Measurements from ENCODE around the gene TUBE1. TPM values are rescaled to one million over a fixed set of nuclear protein-coding genes. Genes with fewer than 3 reads are reported as not detected.

The TUBE1 gene
- total and polyA plus RNA-seq, 2 donors (not counting 3 experiments of a cell fraction or from before 2014, with no cell fraction given): 6.7 to 15.8 TPM

- TF ChIP-seq EZH2 (IDR thresholded peaks at IDR 0.05; ENCODE audit: borderline replicate concordance, low read depth, low read length, severe bottlenecking) (no peak), FOS (IDR thresholded peaks at IDR 0.05; ENCODE audit: borderline replicate concordance, insufficient read depth, low read length) (no peak), POLR2AphosphoS5 (IDR thresholded peaks at IDR 0.05; ENCODE audit: insufficient read depth, low read depth, low read length) (no peak), POLR2A (IDR thresholded peaks at IDR 0.05; ENCODE audit: low read depth, low read length) (no peak), GATA2 (IDR thresholded peaks at IDR 0.05; ENCODE audit: insufficient read depth, insufficient read length, low read depth, low read length) (no peak), JUN (IDR thresholded peaks at IDR 0.05; ENCODE audit: borderline replicate concordance, insufficient read depth, insufficient read length, low read depth) (no peak), MYC (IDR thresholded peaks at IDR 0.05; ENCODE audit: low read depth, low read length) (no peak)
- TF ChIP-seq, protein P1, sequence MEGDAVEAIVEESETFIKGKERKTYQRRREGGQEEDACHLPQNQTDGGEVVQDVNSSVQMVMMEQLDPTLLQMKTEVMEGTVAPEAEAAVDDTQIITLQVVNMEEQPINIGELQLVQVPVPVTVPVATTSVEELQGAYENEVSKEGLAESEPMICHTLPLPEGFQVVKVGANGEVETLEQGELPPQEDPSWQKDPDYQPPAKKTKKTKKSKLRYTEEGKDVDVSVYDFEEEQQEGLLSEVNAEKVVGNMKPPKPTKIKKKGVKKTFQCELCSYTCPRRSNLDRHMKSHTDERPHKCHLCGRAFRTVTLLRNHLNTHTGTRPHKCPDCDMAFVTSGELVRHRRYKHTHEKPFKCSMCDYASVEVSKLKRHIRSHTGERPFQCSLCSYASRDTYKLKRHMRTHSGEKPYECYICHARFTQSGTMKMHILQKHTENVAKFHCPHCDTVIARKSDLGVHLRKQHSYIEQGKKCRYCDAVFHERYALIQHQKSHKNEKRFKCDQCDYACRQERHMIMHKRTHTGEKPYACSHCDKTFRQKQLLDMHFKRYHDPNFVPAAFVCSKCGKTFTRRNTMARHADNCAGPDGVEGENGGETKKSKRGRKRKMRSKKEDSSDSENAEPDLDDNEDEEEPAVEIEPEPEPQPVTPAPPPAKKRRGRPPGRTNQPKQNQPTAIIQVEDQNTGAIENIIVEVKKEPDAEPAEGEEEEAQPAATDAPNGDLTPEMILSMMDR (IDR thresholded peaks at IDR 0.05; ENCODE audit: extremely low read depth in 1 of 2, insufficient read depth in 1 of 2, low read depth in 1 of 2, low read length in 2 of 2): no peak
- TF ChIP-seq, protein P2, sequence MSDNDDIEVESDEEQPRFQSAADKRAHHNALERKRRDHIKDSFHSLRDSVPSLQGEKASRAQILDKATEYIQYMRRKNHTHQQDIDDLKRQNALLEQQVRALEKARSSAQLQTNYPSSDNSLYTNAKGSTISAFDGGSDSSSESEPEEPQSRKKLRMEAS (IDR thresholded peaks at IDR 0.05; ENCODE audit: insufficient read depth, insufficient read length): no peak
- Histone ChIP-seq H3K36me3 (ENCODE audit: control insufficient read depth in 2 of 2, extremely low read depth in 1 of 2, insufficient read depth in 2 of 2, low read length in 2 of 2) (no peaks in the 10 kb centered on the region), H3K79me2 (ENCODE audit: control insufficient read depth, insufficient read depth, low read length) (no peaks in the 10 kb centered on the region), H3K9me1 (replicated peaks; ENCODE audit: control insufficient read depth, extremely low read depth, insufficient read depth, low read length) (no peaks in the 10 kb centered on the region), H3K9ac (replicated peaks; ENCODE audit: extremely low read depth, insufficient read depth, low read length) (no peak overlapping the region), H3K27ac (ENCODE audit: insufficient read depth, low read depth, low read length) (no peak overlapping the region), H3K27me3 (ENCODE audit: control insufficient read depth in 2 of 2, insufficient read depth in 2 of 2, low read length in 2 of 2) (peaks cover 0 to 2% of the 10 kb centered on the region in 2 experiments), H3K9me3 (replicated peaks; ENCODE audit: control insufficient read depth, insufficient read depth, low read length) (no peaks in the 10 kb centered on the region), H2AFZ (ENCODE audit: low read depth, low read length) (no peak overlapping the region), H3K4me2 (ENCODE audit: insufficient read depth, low read length) (no peak overlapping the region), H4K20me1 (replicated peaks; ENCODE audit: control insufficient read depth, extremely low read depth, insufficient read depth, low read length) (no peaks in the 10 kb centered on the region), H3K4me1 (ENCODE audit: control insufficient read depth, extremely low read depth, insufficient read depth, low read length) (no peaks in the 10 kb centered on the region), H3K4me3 (replicated peaks in 1 of 3; ENCODE audit: insufficient read depth in 1 of 3, low read depth in 1 of 3, low read length in 3 of 3) (no peak overlapping the region)
- intact Hi-C loops (cut with micrococcal nuclease) (loop anchor here (2.0 kb wide), 1 partner anchor 13 kb away; no protein-coding TSS in a partner anchor), dilution Hi-C loops (cut with MboI; ENCODE audit: extremely low pct_ligation_motif_present, low sequenced_read_pairs) (no loop called here)
- ChIA-PET CTCF (interaction anchor here (1.2 to 3.2 kb wide), 5 partner anchors 10 to 329 kb away, joined by 3 to 15 read pairs (median 9); no protein-coding TSS in a partner anchor), POLR2A (no interaction called here)
- no TSS peak for BruUV-seq (replicated peaks)
- DNase-seq (ENCODE audit: low read depth, low spot score) (no peak), FAIRE-seq (peak; percentile 58)
These were observed 59.2 kb downstream of the TUBE1 start for GRCh38 chr6:112027942-112028674.

All from endothelial cell of umbilical vein (primary cell).